ENCODE measurements around the gene ROBO1. TPM values are rescaled to one million over a fixed set of nuclear protein-coding genes. Genes with fewer than 3 reads are reported as not detected.

ROBO1 gene
- total and polyA plus RNA-seq, 2 experiments from 2014 or later = 18.8 to 31.9 TPM

DNA sequence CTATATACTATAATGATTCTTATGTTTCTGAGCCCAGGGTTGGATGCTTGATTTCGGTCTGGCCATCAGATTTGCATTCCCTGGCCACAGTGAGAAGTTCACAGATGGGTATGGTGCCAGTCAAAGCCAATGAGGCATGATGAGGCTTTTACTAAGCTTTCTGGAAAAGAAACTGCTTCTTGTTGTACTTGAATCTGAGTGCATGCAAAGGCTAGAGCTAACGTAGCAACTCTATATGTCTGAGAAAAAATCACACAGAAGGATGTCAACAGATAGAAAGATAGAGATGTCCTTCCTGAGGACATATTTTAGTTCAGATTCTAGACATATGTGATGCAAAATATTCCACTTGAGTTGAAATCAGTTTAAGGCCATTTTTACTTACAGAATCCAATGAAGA lies 608.1 kb downstream of the ROBO1 start:
- H3K27ac ChIP-seq = no peak overlapping the region
- no peak overlapping the region for H3K4me2 ChIP-seq (ENCODE audit: unreplicated experiment)
- TF ChIP-seq EZH2 (IDR thresholded peaks at IDR 0.05; ENCODE audit: insufficient read depth, poor library complexity, severe bottlenecking) (no peak), EZH2phosphoT487 (IDR thresholded peaks at IDR 0.05; ENCODE audit: insufficient read depth, low read depth) (no peak)
- no peaks in the 10 kb centered on the region for H3K27me3 ChIP-seq (replicated peaks; ENCODE audit: insufficient read depth)
- no peak overlapping the region for H2AFZ ChIP-seq
- no peaks in the 10 kb centered on the region for H3K36me3 ChIP-seq (ENCODE audit: low read depth)
- no peak overlapping the region for H3K4me3 ChIP-seq
- WGBS, 2 experiments (ENCODE audit: low coverage in 1 of 2, low lambda C conversion rate in 2 of 2, missing lambda C conversion rate in 2 of 2) = 85 to 93% methylated on average over 2 of the region's 2 CpGs
- H3K79me2 ChIP-seq (ENCODE audit: insufficient read depth) = no peaks in the 10 kb centered on the region
- in situ Hi-C loops (cut with MboI) = no loop called here
- H3K9ac ChIP-seq = no peak overlapping the region
- 0 out of 2 replicates have a peak, but pooled peaks cover 12% of the 10 kb centered on the region for H3K4me1 ChIP-seq (ENCODE audit: insufficient read depth)
- H3K9me2 ChIP-seq (ENCODE audit: insufficient read depth) = 0 out of 2 replicates have a peak, but pooled peaks cover 8% of the 10 kb centered on the region
- no peaks in the 10 kb centered on the region for H4K20me1 ChIP-seq (ENCODE audit: insufficient read depth)
- no peaks in the 10 kb centered on the region for H3K9me3 ChIP-seq (ENCODE audit: low read depth)
- no peaks in the 10 kb centered on the region for H3F3A ChIP-seq (ENCODE audit: insufficient read depth)
- DNase-seq = no peak

DNA sequence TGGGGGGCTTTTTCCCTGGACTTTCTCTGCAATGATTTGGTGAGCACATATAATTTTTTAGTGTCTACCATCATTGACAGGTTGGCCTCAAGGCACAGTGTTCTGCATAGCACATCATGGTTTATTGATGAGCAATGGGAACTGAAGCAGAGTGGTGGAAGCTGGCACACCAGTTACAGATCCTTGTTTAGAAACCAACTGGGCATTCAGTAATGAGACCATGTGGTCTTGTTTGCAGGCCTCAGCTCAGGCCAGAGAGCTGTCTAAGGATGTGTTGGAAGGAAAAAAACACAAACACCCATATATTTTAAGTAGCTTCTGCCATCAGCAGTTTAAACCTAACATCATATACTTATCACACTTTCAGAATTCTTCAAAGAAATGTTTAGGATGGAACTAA lies 610.6 kb downstream of the ROBO1 start:
- in situ Hi-C loops (cut with MboI) = no loop called here
- Histone ChIP-seq H3K9ac (no peak overlapping the region), H3K4me2 (ENCODE audit: unreplicated experiment) (no peak overlapping the region), H3F3A (ENCODE audit: insufficient read depth) (no peaks in the 10 kb centered on the region), H3K9me3 (ENCODE audit: low read depth) (no peaks in the 10 kb centered on the region), H3K79me2 (ENCODE audit: insufficient read depth) (no peaks in the 10 kb centered on the region), H3K4me1 (ENCODE audit: insufficient read depth) (0 out of 2 replicates have a peak, but pooled peaks cover 7% of the 10 kb centered on the region), H3K27me3 (replicated peaks; ENCODE audit: insufficient read depth) (no peaks in the 10 kb centered on the region), H3K36me3 (ENCODE audit: low read depth) (no peaks in the 10 kb centered on the region), H4K20me1 (ENCODE audit: insufficient read depth) (no peaks in the 10 kb centered on the region), H3K9me2 (ENCODE audit: insufficient read depth) (0 out of 2 replicates have a peak, but pooled peaks cover 8% of the 10 kb centered on the region), H3K27ac (no peak overlapping the region), H3K4me3 (no peak overlapping the region), H2AFZ (no peak overlapping the region)
- DNase-seq = no peak
- TF ChIP-seq EZH2 (IDR thresholded peaks at IDR 0.05; ENCODE audit: insufficient read depth, poor library complexity, severe bottlenecking) (no peak), EZH2phosphoT487 (IDR thresholded peaks at IDR 0.05; ENCODE audit: insufficient read depth, low read depth) (no peak)

DNA sequence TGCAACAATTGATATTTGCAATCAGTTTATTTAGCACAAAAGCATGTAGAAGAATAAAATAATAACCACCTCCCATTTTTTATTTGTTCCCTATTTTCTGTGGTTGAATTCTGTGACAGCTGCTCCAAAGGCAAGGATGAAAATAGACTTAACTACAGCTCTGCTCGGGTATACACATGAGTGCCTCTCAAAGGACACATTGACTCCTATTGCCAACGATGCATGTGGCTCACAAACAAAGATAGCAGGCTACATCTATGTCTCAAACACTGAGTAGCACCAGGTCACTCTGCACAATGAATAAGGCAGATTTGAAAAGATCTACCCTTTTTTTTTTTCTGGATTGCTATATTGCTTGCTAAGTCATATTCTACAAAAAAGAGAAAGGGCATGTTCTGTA lies 612.9 kb downstream of the ROBO1 start:
- Histone ChIP-seq H2AFZ (no peak overlapping the region), H3K27me3 (replicated peaks; ENCODE audit: insufficient read depth) (no peaks in the 10 kb centered on the region), H3K4me2 (ENCODE audit: unreplicated experiment) (no peak overlapping the region), H3K4me3 (no peak overlapping the region), H3K9ac (no peak overlapping the region), H4K20me1 (ENCODE audit: insufficient read depth) (no peaks in the 10 kb centered on the region), H3K9me2 (ENCODE audit: insufficient read depth) (no peaks in the 10 kb centered on the region), H3K27ac (no peak overlapping the region), H3K4me1 (ENCODE audit: insufficient read depth) (no peaks in the 10 kb centered on the region), H3K36me3 (ENCODE audit: low read depth) (no peaks in the 10 kb centered on the region), H3K9me3 (ENCODE audit: low read depth) (no peaks in the 10 kb centered on the region), H3F3A (ENCODE audit: insufficient read depth) (no peaks in the 10 kb centered on the region), H3K79me2 (ENCODE audit: insufficient read depth) (no peaks in the 10 kb centered on the region)
- TF ChIP-seq EZH2 (IDR thresholded peaks at IDR 0.05; ENCODE audit: insufficient read depth, poor library complexity, severe bottlenecking) (no peak), EZH2phosphoT487 (IDR thresholded peaks at IDR 0.05; ENCODE audit: insufficient read depth, low read depth) (no peak)
- WGBS, 2 experiments (ENCODE audit: low coverage in 1 of 2, low lambda C conversion rate in 2 of 2, missing lambda C conversion rate in 2 of 2) = 64 to 72% methylated on average over 2 of the region's 2 CpGs
- DNase-seq = no peak
- in situ Hi-C loops (cut with MboI) = no loop called here

DNA sequence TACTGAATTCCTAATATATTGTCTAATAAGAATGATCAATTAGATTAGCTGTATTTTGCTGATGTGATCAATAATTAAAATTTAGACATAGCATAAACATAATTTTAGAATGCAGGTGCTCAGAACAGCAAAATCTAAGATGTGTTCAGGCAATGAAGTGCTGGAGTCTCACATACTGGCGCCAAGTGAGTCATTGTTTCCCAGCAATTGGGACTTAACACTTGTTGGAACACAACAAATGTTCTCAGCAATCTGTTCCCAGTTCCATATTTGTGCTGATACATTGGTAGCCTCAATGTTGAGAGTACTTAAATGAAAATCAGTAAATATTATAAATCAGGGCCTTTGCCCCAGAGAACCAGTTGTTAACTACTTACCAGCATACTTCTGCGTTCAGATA lies 619.0 kb downstream of the ROBO1 start:
- Histone ChIP-seq H4K20me1 (ENCODE audit: insufficient read depth) (no peaks in the 10 kb centered on the region), H3K4me2 (ENCODE audit: unreplicated experiment) (no peak overlapping the region), H3K9me2 (ENCODE audit: insufficient read depth) (no peaks in the 10 kb centered on the region), H3K27ac (no peak overlapping the region), H2AFZ (no peak overlapping the region), H3K4me3 (no peak overlapping the region), H3K79me2 (ENCODE audit: insufficient read depth) (no peaks in the 10 kb centered on the region), H3F3A (ENCODE audit: insufficient read depth) (no peaks in the 10 kb centered on the region), H3K9me3 (ENCODE audit: low read depth) (no peaks in the 10 kb centered on the region), H3K27me3 (replicated peaks; ENCODE audit: insufficient read depth) (no peaks in the 10 kb centered on the region), H3K9ac (no peak overlapping the region), H3K36me3 (ENCODE audit: low read depth) (no peaks in the 10 kb centered on the region), H3K4me1 (ENCODE audit: insufficient read depth) (no peaks in the 10 kb centered on the region)
- peak; percentile 31 for DNase-seq
- in situ Hi-C loops (cut with MboI) = no loop called here
- TF ChIP-seq EZH2phosphoT487 (IDR thresholded peaks at IDR 0.05; ENCODE audit: insufficient read depth, low read depth) (no peak), EZH2 (IDR thresholded peaks at IDR 0.05; ENCODE audit: insufficient read depth, poor library complexity, severe bottlenecking) (no peak)
- 88 to 90% methylated on average over 2 of the region's 2 CpGs for WGBS, 2 experiments (ENCODE audit: low coverage in 1 of 2, low lambda C conversion rate in 2 of 2, missing lambda C conversion rate in 2 of 2)

DNA sequence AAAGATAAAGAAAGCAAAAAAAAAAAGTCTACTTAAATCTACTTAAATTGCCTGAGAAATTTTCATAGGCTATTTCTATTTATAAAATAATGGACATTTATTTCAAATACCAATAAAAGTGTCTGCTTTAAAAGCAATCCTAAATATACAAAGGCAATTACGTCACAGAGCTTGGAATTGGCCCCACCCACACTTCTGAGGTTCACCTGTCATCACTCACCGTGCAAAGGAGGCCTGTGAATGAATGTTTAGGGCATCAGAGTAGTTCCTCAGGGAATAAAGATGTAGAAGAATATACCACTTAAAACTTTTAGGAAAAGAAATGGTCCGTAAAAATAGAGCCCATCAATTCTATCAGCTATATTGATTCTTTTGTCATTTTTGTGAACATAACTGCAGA lies 621.8 kb downstream of the ROBO1 start:
- no peaks in the 10 kb centered on the region for H3K9me3 ChIP-seq (ENCODE audit: low read depth)
- H3K27ac ChIP-seq = no peak overlapping the region
- no peaks in the 10 kb centered on the region for H4K20me1 ChIP-seq (ENCODE audit: insufficient read depth)
- WGBS, 2 experiments (ENCODE audit: low coverage in 1 of 2, low lambda C conversion rate in 2 of 2, missing lambda C conversion rate in 2 of 2) = 94 to 98% methylated on average over 3 of the region's 3 CpGs
- no peaks in the 10 kb centered on the region for H3K79me2 ChIP-seq (ENCODE audit: insufficient read depth)
- no peak for DNase-seq
- H3K9me2 ChIP-seq (ENCODE audit: insufficient read depth) = no peaks in the 10 kb centered on the region
- H3K4me3 ChIP-seq = no peak overlapping the region
- peaks cover 2% of the 10 kb centered on the region for H3K4me1 ChIP-seq (ENCODE audit: insufficient read depth)
- H2AFZ ChIP-seq = no peak overlapping the region
- no peaks in the 10 kb centered on the region for H3K36me3 ChIP-seq (ENCODE audit: low read depth)
- in situ Hi-C loops (cut with MboI) = no loop called here
- H3K9ac ChIP-seq = no peak overlapping the region
- TF ChIP-seq EZH2 (IDR thresholded peaks at IDR 0.05; ENCODE audit: insufficient read depth, poor library complexity, severe bottlenecking) (no peak), EZH2phosphoT487 (IDR thresholded peaks at IDR 0.05; ENCODE audit: insufficient read depth, low read depth) (no peak)
- H3K4me2 ChIP-seq (ENCODE audit: unreplicated experiment) = no peak overlapping the region
- no peaks in the 10 kb centered on the region for H3K27me3 ChIP-seq (replicated peaks; ENCODE audit: insufficient read depth)
- peaks cover 5% of the 10 kb centered on the region; the same call in 1 of the 2 replicates for H3F3A ChIP-seq (ENCODE audit: insufficient read depth)
